HEK293 (cell line): ENCODE results near the gene MTMR2.
A peak's percentile ranks its signal among the peaks of the same experiment; 100 is the strongest.

ENCODE experiments used
- GLI4 ChIP-seq: fragments of 450-650 bp; formaldehyde crosslinking; IDR thresholded peaks from 2 replicates; pipeline ENCODE4 v1.5.1; 2016; ENCODE audit warnings: missing biosample characterization, missing genetic modification characterization
- GLIS1 ChIP-seq: fragments of 450-650 bp; formaldehyde crosslinking; IDR thresholded peaks from 2 replicates; pipeline ENCODE4 v1.5.1; 2016; ENCODE audit warnings: missing biosample characterization, missing genetic modification characterization
- MEIS1 ChIP-seq: sonication (generic); formaldehyde crosslinking; IDR thresholded peaks from 2 replicates; pipeline ENCODE4 v1.8.1; 2022; ENCODE audit warnings: missing genetic modification reagents, mild to moderate bottlenecking, borderline replicate concordance
- SCRT2 ChIP-seq: fragments of 450-650 bp; formaldehyde crosslinking; IDR thresholded peaks from 2 replicates; pipeline ENCODE4 v1.5.1; 2016; ENCODE audit warnings: missing biosample characterization, missing genetic modification characterization
- ZBTB1 ChIP-seq: fragments of 450-650 bp; formaldehyde crosslinking; IDR thresholded peaks from 2 replicates; pipeline ENCODE4 v1.5.1; 2016; ENCODE audit warnings: missing biosample characterization, missing genetic modification characterization
- ZNF138 ChIP-seq: fragments of 450-650 bp; formaldehyde crosslinking; IDR thresholded peaks from 2 replicates; pipeline ENCODE4 v1.5.1; 2016; ENCODE audit warnings: missing biosample characterization, missing genetic modification characterization, borderline replicate concordance
- ZNF169 ChIP-seq: fragments of 450-650 bp; formaldehyde crosslinking; IDR thresholded peaks from 2 replicates; pipeline ENCODE4 v1.5.1; 2016; ENCODE audit warnings: missing biosample characterization, missing genetic modification characterization
- ZNF302 ChIP-seq: fragments of 450-650 bp; formaldehyde crosslinking; IDR thresholded peaks from 2 replicates; pipeline ENCODE4 v1.5.1; 2016; ENCODE audit warnings: missing biosample characterization, missing genetic modification characterization, low read depth
- ZNF404 ChIP-seq: fragments of 450-650 bp; formaldehyde crosslinking; IDR thresholded peaks from 2 replicates; pipeline ENCODE4 v1.5.1; 2017; ENCODE audit warnings: missing biosample characterization, missing genetic modification characterization
- ZNF501 ChIP-seq: fragments of 450-650 bp; formaldehyde crosslinking; IDR thresholded peaks from 2 replicates; pipeline ENCODE4 v1.5.1; 2016; ENCODE audit warnings: missing biosample characterization, missing genetic modification characterization
- ZNF510 ChIP-seq: fragments of 450-650 bp; formaldehyde crosslinking; IDR thresholded peaks from 2 replicates; pipeline ENCODE4 v1.5.1; 2018; ENCODE audit warnings: mild to moderate bottlenecking, missing genetic modification characterization, missing biosample characterization; ENCODE audit not compliant: insufficient replicate concordance
- ZNF571 ChIP-seq: fragments of 450-650 bp; formaldehyde crosslinking; IDR thresholded peaks from 2 replicates; pipeline ENCODE4 v1.5.0; 2017; ENCODE audit warnings: missing biosample characterization, missing genetic modification characterization
- ZNF610 ChIP-seq: fragments of 450-650 bp; formaldehyde crosslinking; IDR thresholded peaks from 2 replicates; pipeline ENCODE4 v1.5.1; 2016; ENCODE audit warnings: missing biosample characterization, missing genetic modification characterization, borderline replicate concordance
- ZNF624 ChIP-seq: fragments of 450-650 bp; formaldehyde crosslinking; IDR thresholded peaks from 2 replicates; pipeline ENCODE4 v1.5.1; 2017; ENCODE audit warnings: missing biosample characterization, missing genetic modification characterization
- ZNF626 ChIP-seq: fragments of 450-650 bp; sonication (Bioruptor Pico); formaldehyde crosslinking; IDR thresholded peaks from 2 replicates; pipeline ENCODE4 v1.5.1; 2018; ENCODE audit warnings: missing biosample characterization, missing genetic modification characterization, inconsistent platforms
- ZNF792 ChIP-seq: fragments of 450-650 bp; formaldehyde crosslinking; IDR thresholded peaks from 2 replicates; pipeline ENCODE4 v1.5.1; 2016; ENCODE audit warnings: missing biosample characterization, missing genetic modification characterization
- ZNF843 ChIP-seq: fragments of 450-650 bp; formaldehyde crosslinking; IDR thresholded peaks from 2 replicates; pipeline ENCODE4 v1.5.1; 2016; ENCODE audit warnings: missing biosample characterization, missing genetic modification characterization
- TF ChIP-seq, protein P1 (sequence below): fragments of 450-650 bp; formaldehyde crosslinking; IDR thresholded peaks from 2 replicates; pipeline ENCODE4 v1.5.1; 2016; ENCODE audit warnings: missing biosample characterization, missing genetic modification characterization, borderline replicate concordance
- TF ChIP-seq, protein P2 (sequence below): fragments of 450-650 bp; IDR thresholded peaks from 2 replicates; pipeline ENCODE4 v1.5.1; 2018; ENCODE audit warnings: missing biosample characterization, mild to moderate bottlenecking, missing genetic modification characterization
- TF ChIP-seq, protein P3 (sequence below): fragments of 450-650 bp; formaldehyde crosslinking; IDR thresholded peaks from 2 replicates; pipeline ENCODE4 v1.5.1; 2016; ENCODE audit warnings: missing biosample characterization, missing genetic modification characterization
- TF ChIP-seq, protein P4 (sequence below): fragments of 450-650 bp; formaldehyde crosslinking; IDR thresholded peaks from 2 replicates; pipeline ENCODE4 v1.5.1; 2016; ENCODE audit warnings: missing biosample characterization, missing genetic modification characterization
- TF ChIP-seq, protein P5 (sequence below): fragments of 450-650 bp; formaldehyde crosslinking; IDR thresholded peaks from 2 replicates; pipeline ENCODE4 v1.5.0; 2017; ENCODE audit warnings: missing biosample characterization, missing genetic modification characterization, borderline replicate concordance
- TF ChIP-seq, protein P6 (sequence below): fragments of 450-650 bp; IDR thresholded peaks from 2 replicates; pipeline ENCODE4 v1.5.1; 2018; ENCODE audit warnings: missing biosample characterization, missing genetic modification characterization
- TF ChIP-seq, protein P7 (sequence below): fragments of 450-650 bp; formaldehyde crosslinking; IDR thresholded peaks from 2 replicates; pipeline ENCODE4 v1.5.1; 2016; ENCODE audit warnings: missing biosample characterization, missing genetic modification characterization, low read depth

MTMR2 gene

DNA sequence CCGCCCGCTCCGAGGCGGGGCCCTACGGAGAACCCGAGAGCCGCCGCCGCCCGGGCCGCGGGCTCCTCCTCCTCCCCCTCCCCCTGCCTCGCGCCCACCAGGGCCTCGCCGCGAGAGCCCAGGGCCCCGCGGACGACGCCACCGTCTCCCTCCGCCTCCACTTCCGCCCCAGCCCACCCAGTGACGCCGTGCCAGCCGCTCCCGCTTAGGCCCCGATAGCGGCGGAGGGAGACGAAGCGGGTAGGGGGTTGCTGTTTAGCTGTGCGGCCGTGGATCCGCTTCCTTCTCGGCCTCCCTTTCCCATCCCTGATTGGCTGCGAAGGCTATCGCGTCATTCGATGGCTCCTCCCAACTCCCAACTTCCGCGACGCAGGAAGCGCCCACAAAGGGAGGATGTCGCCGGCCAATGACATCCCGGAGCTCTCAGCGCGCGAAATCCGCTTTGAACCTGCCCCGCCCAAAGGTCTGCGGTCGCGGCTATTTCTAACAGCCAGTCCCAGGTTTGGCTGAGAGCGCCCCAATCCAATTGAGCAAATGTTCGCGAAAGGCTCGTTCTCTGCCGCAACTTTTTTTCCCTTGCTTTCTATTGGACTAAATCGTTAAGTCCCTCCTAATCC lies 134.3 kb downstream of the MTMR2 start, which contains the start of gene FAM76B (continued):
- TF ChIP-seq, protein P1, sequence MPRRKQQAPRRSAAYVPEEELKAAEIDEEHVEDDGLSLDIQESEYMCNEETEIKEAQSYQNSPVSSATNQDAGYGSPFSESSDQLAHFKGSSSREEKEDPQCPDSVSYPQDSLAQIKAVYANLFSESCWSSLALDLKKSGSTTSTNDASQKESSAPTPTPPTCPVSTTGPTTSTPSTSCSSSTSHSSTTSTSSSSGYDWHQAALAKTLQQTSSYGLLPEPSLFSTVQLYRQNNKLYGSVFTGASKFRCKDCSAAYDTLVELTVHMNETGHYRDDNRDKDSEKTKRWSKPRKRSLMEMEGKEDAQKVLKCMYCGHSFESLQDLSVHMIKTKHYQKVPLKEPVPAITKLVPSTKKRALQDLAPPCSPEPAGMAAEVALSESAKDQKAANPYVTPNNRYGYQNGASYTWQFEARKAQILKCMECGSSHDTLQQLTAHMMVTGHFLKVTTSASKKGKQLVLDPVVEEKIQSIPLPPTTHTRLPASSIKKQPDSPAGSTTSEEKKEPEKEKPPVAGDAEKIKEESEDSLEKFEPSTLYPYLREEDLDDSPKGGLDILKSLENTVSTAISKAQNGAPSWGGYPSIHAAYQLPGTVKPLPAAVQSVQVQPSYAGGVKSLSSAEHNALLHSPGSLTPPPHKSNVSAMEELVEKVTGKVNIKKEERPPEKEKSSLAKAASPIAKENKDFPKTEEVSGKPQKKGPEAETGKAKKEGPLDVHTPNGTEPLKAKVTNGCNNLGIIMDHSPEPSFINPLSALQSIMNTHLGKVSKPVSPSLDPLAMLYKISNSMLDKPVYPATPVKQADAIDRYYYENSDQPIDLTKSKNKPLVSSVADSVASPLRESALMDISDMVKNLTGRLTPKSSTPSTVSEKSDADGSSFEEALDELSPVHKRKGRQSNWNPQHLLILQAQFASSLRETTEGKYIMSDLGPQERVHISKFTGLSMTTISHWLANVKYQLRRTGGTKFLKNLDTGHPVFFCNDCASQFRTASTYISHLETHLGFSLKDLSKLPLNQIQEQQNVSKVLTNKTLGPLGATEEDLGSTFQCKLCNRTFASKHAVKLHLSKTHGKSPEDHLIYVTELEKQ (tag by site-specific recombination): no peak; the same call in 1 of the 2 replicates
- TF ChIP-seq ZNF792 (tag by site-specific recombination): no peak
- no peak for TF ChIP-seq ZNF138 (tag by site-specific recombination)
- no peak for TF ChIP-seq ZNF571 (tag by site-specific recombination)
- 0 out of 2 replicates have a peak, but pooled peaks have one; percentile 44 for TF ChIP-seq ZNF843 (tag by site-specific recombination)
- TF ChIP-seq ZNF510: no peak
- TF ChIP-seq GLI4 (tag by site-specific recombination): no peak
- TF ChIP-seq ZBTB1 (tag by site-specific recombination): no peak
- TF ChIP-seq, protein P2, sequence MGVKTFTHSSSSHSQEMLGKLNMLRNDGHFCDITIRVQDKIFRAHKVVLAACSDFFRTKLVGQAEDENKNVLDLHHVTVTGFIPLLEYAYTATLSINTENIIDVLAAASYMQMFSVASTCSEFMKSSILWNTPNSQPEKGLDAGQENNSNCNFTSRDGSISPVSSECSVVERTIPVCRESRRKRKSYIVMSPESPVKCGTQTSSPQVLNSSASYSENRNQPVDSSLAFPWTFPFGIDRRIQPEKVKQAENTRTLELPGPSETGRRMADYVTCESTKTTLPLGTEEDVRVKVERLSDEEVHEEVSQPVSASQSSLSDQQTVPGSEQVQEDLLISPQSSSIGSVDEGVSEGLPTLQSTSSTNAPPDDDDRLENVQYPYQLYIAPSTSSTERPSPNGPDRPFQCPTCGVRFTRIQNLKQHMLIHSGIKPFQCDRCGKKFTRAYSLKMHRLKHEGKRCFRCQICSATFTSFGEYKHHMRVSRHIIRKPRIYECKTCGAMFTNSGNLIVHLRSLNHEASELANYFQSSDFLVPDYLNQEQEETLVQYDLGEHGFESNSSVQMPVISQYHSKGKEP (tag by site-specific recombination): no peak
- no peak for TF ChIP-seq ZNF302
- no peak for TF ChIP-seq ZNF624
- TF ChIP-seq, protein P3, sequence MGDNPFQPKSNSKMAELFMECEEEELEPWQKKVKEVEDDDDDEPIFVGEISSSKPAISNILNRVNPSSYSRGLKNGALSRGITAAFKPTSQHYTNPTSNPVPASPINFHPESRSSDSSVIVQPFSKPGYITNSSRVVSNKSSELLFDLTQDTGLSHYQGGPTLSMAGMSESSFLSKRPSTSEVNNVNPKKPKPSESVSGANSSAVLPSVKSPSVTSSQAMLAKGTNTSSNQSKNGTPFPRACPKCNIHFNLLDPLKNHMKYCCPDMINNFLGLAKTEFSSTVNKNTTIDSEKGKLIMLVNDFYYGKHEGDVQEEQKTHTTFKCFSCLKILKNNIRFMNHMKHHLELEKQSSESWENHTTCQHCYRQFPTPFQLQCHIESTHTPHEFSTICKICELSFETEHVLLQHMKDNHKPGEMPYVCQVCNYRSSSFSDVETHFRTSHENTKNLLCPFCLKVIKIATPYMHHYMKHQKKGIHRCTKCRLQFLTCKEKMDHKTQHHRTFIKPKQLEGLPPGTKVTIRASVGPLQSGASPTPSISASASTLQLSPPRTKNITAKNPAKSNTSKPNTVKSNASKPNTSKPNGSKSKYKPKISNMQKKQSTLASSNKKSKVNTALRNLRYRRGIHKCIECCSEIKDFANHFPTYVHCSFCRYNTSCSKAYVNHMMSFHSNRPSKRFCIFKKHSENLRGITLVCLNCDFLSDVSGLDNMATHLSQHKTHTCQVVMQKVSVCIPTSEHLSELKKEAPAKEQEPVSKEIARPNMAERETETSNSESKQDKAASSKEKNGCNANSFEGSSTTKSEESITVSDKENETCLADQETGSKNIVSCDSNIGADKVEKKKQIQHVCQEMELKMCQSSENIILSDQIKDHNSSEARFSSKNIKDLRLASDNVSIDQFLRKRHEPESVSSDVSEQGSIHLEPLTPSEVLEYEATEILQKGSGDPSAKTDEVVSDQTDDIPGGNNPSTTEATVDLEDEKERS (tag by site-specific recombination): no peak
- TF ChIP-seq ZNF501 (tag by site-specific recombination): no peak
- TF ChIP-seq GLIS1: peak; percentile 62
- no peak for TF ChIP-seq SCRT2 (tag by site-specific recombination)
- peak; percentile 76; the same call in 1 of the 2 replicates for TF ChIP-seq ZNF610 (tag by site-specific recombination)
- no peak for TF ChIP-seq ZNF626 (tag by site-specific recombination)
- TF ChIP-seq, protein P4, sequence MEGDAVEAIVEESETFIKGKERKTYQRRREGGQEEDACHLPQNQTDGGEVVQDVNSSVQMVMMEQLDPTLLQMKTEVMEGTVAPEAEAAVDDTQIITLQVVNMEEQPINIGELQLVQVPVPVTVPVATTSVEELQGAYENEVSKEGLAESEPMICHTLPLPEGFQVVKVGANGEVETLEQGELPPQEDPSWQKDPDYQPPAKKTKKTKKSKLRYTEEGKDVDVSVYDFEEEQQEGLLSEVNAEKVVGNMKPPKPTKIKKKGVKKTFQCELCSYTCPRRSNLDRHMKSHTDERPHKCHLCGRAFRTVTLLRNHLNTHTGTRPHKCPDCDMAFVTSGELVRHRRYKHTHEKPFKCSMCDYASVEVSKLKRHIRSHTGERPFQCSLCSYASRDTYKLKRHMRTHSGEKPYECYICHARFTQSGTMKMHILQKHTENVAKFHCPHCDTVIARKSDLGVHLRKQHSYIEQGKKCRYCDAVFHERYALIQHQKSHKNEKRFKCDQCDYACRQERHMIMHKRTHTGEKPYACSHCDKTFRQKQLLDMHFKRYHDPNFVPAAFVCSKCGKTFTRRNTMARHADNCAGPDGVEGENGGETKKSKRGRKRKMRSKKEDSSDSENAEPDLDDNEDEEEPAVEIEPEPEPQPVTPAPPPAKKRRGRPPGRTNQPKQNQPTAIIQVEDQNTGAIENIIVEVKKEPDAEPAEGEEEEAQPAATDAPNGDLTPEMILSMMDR (tag by site-specific recombination): no peak
- no peak for TF ChIP-seq ZNF404 (tag by site-specific recombination)
- TF ChIP-seq, protein P5, sequence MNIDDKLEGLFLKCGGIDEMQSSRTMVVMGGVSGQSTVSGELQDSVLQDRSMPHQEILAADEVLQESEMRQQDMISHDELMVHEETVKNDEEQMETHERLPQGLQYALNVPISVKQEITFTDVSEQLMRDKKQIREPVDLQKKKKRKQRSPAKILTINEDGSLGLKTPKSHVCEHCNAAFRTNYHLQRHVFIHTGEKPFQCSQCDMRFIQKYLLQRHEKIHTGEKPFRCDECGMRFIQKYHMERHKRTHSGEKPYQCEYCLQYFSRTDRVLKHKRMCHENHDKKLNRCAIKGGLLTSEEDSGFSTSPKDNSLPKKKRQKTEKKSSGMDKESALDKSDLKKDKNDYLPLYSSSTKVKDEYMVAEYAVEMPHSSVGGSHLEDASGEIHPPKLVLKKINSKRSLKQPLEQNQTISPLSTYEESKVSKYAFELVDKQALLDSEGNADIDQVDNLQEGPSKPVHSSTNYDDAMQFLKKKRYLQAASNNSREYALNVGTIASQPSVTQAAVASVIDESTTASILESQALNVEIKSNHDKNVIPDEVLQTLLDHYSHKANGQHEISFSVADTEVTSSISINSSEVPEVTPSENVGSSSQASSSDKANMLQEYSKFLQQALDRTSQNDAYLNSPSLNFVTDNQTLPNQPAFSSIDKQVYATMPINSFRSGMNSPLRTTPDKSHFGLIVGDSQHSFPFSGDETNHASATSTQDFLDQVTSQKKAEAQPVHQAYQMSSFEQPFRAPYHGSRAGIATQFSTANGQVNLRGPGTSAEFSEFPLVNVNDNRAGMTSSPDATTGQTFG (tag by site-specific recombination): no peak
- TF ChIP-seq, protein P6, sequence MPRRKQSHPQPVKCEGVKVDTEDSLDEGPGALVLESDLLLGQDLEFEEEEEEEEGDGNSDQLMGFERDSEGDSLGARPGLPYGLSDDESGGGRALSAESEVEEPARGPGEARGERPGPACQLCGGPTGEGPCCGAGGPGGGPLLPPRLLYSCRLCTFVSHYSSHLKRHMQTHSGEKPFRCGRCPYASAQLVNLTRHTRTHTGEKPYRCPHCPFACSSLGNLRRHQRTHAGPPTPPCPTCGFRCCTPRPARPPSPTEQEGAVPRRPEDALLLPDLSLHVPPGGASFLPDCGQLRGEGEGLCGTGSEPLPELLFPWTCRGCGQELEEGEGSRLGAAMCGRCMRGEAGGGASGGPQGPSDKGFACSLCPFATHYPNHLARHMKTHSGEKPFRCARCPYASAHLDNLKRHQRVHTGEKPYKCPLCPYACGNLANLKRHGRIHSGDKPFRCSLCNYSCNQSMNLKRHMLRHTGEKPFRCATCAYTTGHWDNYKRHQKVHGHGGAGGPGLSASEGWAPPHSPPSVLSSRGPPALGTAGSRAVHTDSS (tag by site-specific recombination): 0 out of 2 replicates have a peak, but pooled peaks have one; percentile 14
- TF ChIP-seq, protein P7, sequence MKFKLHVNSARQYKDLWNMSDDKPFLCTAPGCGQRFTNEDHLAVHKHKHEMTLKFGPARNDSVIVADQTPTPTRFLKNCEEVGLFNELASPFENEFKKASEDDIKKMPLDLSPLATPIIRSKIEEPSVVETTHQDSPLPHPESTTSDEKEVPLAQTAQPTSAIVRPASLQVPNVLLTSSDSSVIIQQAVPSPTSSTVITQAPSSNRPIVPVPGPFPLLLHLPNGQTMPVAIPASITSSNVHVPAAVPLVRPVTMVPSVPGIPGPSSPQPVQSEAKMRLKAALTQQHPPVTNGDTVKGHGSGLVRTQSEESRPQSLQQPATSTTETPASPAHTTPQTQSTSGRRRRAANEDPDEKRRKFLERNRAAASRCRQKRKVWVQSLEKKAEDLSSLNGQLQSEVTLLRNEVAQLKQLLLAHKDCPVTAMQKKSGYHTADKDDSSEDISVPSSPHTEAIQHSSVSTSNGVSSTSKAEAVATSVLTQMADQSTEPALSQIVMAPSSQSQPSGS (tag by site-specific recombination): peak; percentile 75
- no peak for TF ChIP-seq ZNF169 (tag by site-specific recombination)
- TF ChIP-seq MEIS1: no peak
